HG03442 (cell line): ENCODE results near the gene THBS2.
A peak's percentile ranks its signal among the peaks of the same experiment; 100 is the strongest.
"Not testable (repeated sequence)": the region's sequence is repeated elsewhere in the genome, so short reads cannot be mapped to it uniquely, and the experiment has no call there.

Experiments
- ATAC-seq: cut with Tn5 transposase; IDR thresholded peaks from one replicate; pipeline ENCODE4 v1.9.1; 2021; ENCODE audit warnings: mild to moderate bottlenecking, moderate library complexity; ENCODE audit not compliant: unreplicated experiment

THBS2 gene

GRCh38 chr6:169213814-169214520 is 39.7 kb downstream of the THBS2 start:
- ATAC-seq, result no peak

DNA sequence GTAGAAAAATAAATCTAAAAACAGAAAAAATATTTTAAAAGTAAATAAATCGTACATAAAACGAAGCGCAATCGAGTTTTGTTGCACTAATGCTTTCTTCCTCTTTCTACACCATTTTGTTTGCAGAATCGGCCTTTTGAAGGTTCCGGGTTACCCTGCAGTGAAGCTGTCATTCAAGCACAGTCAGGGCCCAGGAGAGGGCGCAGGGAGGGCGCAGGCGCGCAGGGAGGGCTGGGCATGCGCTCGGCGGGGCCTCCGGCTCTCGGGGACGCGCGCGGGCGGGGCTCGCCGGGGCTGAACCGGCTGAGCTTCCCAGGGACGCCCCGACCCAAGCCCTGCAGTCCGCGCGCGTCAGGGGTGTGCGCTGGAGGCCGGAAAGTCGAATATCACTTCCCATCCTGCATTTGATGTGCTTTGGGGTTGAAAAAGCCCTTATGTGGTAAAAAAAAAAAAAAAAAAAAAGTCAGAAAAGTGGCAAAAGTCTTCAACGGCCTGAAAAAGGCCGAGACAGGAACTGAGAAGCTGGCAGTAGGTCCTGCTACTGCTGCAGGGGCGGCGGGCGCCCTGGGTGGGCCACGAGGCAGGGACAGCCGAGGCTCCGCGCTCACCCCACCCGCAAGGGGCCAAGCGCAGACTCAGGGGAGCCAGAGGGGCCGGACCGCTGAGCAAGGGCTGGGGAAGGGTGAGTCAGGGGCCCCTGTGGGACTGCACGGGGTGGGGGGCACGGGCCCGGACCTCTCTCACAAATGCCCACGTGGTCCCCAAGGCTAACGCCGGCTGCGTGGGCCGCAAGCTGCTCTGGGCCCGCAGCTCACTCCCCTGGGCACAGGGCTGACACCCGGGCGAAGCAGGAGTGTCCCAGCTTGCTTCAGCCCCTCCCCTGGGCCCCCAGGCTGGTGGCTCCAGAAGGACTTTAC is 40.5 kb downstream of the THBS2 start:
- ATAC-seq, result peak; percentile 98

DNA sequence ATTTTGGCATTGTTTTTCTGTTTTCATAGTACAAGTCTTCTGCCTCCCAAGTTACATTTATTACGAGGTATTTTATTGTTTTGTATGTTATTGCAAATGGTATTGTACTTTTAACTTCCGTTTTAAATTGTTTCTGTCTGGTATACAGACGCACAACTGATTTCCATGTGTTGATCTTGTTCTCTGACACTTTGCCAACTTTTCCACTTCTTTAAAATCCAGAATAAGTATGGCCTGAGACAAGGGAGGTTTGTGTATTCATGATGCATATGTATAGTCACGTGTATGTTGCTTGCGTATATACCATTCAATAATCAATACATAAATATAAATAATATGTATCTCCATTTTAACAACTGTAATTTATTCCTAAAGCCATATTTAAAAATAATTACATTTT is 41.2 kb downstream of the THBS2 start:
- ATAC-seq, result no peak

GRCh38 chr6:169211881-169212280 is 41.8 kb downstream of the THBS2 start:
- no peak for ATAC-seq

DNA sequence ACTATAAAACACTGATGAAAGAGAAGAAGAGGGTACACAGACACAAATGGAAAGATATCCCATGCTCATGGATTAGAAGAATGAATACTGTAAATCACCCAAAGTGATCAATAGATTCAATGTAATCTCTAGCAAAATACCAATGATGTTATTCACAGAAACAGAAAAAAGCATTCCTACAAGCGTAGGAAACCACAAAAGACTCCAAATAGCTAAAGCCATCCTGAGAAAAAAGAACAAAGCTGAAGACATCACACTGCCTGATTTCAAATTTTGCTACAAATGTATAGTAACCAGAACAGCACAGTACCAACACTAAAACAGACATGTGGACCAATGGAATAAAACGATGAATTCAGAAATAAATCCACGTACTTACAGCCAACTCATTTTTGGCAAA is 43.0 kb downstream of the THBS2 start:
- ATAC-seq, result no peak

GRCh38 chr6:169208011-169208410 is 45.6 kb downstream of the THBS2 start:
- no peak for ATAC-seq

DNA sequence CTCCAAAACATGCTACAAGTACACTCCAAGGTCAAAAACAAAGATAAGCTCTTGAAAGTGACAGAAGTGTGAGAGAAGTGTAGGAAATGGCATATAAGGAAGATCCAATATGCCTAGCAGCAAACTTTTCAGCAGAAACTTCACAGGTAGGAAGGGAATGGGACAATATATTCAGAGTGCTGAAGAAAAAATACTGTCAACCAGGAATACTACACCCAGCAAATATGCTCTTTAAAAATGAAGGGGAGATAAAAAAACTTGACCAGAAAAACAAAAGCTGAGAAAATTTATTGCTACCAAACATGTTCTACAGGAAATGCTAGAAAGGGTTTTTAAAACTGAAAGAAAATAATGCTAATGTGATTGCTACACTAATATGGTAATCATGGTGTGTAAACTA is 46.2 kb downstream of the THBS2 start:
- no peak for ATAC-seq

DNA sequence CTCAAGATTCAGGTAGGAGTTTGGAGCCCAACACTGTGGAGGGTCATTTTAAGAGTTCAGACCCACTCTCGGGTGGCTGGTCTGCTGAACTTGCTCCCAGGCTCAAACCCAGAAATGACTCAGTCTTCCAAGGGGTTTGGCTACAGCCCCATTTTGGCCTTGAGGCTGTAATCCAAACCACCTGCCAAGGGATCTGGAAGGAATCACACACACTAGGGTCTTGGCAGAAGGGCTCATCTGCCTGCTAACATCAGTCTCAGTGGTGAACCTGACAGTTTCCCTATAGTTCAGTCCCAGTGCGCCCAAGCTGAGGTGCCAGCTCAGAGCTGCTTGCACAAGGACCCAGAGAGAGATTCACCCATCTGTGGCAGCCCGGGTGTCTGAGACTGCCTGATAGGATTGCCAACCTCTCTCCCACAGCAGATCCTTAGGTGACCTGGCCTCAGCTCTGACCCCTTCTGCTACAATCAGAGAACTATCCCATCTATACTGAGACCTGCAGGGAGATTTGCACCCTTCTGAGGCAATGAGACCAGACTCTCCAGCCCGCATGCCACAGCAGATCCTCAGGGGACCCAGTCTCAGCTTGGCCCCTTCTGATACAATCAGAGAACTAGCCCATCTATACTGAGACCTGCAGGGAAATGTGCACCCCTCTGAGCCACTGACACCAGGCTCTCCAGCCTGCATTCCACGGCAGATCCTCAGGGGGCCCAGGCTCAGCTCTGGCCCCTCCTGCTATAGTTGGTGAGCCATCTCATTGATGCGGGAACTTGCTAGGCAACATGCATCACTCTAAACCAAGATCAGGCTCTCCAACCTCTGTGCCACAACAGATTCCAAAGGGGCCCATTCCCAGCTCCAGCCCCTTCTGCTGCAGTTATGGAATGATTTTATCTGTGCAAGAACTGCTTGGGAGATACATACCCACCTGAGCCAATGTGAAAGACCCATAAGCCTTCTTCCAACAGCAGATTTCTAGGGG is 48.2 kb downstream of the THBS2 start:
- ATAC-seq, result no peak

- ATAC-seq, result no peak
Measured at GRCh38 chr6:169204167-169204566, 49.5 kb downstream of the THBS2 start.

GRCh38 chr6:169201985-169202384 is 51.7 kb downstream of the THBS2 start:
- ATAC-seq, result no peak

DNA sequence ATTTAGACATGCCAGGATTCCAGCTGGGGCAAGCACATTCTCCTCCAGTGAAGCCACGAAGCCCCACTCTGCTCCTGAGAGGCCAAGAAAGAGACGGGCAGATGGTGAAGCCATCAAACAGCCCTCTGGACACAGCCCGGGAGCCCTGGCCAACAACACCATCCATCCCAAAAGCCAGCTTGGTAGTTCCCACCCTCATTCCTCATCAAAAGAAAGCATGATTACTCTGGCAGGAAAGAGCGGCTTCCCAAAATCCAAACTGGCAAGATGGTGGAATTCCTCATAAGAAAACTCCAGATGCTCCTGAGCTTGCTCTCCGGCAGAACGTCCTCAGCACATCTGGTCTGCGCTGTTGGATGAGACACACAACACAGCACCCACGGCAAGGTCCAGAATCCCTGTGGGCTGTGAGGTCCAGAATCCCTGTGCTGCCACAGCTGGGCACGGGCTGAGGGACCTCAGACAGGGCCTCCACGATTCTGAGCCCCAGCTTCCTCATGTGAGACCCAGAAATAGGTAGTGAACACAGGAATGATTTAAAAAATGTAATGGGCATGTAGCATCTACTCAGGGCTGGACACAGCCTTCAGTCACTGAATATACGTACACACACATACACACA is 52.6 kb downstream of the THBS2 start:
- no peak for ATAC-seq

DNA sequence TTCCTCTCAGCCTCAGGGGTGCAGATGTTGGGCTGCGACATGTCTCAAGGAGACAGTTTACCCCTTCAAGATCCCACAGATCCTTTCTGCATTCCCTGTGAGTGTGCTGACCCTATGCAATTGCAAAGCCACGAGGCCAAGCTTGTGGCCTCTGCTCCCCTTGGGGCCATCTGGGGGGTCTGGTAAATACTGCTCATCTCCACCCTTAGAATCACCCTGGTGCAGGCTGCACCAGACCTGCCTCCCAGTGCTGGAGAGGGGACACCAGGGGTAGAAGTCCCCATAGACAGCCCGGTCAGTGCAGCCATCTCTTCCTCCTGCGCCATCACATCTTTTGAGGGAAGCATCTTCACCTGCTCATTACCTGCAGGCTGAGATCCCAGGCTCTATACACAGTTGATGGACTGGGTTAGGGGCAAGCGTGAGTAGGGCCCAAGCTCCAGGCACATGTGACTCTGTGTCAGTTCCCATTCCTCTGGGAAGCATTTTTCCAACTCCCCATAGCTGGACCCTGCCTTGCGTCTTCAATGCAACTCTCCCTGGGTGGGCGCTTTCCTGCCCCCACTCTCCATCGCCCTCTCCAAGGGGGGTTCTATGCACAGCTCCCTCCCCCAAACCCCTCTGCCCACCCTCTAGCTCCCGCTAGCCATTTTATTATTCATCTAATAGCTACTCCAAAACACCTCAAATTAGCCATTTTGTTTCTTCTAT is 53.9 kb downstream of the THBS2 start:
- ATAC-seq, result no peak

GRCh38 chr6:169198885-169199284 is 54.8 kb downstream of the THBS2 start:
- ATAC-seq, result no peak

DNA sequence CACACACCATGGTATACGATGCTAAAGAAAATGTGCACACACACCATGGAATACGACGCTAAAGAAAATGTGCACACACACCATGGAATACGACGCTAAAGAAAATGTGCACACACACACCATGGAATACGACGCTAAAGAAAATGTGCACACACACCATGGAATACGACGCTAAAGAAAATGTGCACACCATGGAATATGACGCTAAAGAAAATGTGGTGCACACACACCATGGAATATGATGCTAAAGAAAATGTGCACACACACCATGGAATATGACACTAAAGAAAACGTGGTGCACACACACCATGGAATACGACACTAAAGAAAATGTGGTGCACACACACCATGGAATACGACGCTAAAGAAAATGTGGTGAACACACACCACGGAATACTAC is 55.7 kb downstream of the THBS2 start:
- not testable (repeated sequence) for ATAC-seq

GRCh38 chr6:169196279-169196678 is 57.4 kb downstream of the THBS2 start:
- ATAC-seq, result not testable (repeated sequence)

DNA sequence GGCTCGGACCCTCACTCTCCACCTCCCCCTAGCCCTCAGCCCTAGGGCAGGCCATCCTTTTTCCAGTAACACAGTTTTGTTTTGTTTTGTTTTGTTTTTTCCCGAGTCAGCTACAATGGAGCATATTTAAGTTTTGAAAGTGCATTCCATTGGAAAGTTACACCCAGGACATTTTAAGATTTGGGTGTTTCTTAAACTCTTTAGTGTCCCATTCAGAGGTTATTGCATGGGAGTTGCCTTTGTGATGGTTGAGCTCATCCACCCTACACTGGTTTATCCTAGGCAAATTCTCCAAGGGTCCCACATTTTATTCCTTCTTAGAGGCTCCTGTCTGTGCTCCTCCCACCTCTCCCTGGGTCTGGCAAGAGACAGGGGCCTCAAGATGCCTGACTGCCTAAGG is 58.9 kb downstream of the THBS2 start:
- ATAC-seq, result no peak

- ATAC-seq, result no peak
Measured at GRCh38 chr6:169190970-169191369, 62.7 kb downstream of the THBS2 start.

DNA sequence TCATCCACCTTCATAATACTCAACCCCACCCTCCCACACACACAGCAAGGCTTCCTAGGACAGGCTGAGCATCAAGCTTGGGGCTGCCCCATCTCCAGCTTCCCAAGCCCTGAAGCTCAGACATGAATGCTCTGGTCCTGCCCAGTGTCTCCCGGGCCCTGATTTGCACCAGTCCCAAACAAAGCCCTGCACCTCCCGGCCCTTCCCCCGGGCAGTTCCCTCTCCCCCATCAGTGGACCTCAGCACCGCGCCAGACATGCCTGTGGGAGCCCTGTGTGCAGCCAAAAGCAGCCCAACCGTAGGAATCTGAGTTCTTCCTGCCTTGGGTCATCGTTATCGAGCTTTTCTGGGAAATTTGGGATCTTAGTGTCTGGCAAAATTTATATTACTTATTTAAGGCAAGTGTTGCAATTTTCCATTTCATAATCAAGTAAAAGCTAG is 63.5 kb downstream of the THBS2 start:
- no peak for ATAC-seq

- ATAC-seq, result no peak
Measured at GRCh38 chr6:169189686-169190085, 64.0 kb downstream of the THBS2 start.

DNA sequence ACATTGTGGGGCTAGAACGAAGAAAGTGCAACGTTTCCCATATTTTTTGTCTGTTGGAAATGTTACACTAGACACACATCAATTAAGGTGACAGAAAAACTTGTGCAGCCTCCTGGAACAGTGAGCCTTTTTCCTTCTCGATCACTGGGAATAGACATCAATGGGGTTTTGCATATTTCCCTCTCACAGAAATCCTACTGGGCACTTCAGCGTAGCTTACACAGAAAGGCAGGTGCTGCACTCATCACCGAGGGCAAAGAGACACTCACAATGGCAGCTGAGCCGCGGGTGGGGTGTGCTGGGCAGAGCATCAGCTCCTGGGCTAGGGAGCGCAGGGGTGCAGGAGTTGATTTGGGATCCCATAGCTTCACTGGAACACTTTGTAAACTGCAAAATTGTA is 64.5 kb downstream of the THBS2 start:
- no peak for ATAC-seq
